Activated CD8-positive, alpha-beta T cell treated with anti-CD3 and anti-CD28 coated beads for 36 hours (primary cell): ENCODE data around the gene RAB5A. TPM values are rescaled to one million over a fixed set of nuclear protein-coding genes. Genes with fewer than 3 reads are reported as not detected.
A peak's percentile ranks its signal among the peaks of the same experiment; 100 is the strongest.
"Not testable (repeated sequence)": the region's sequence is repeated elsewhere in the genome, so short reads cannot be mapped to it uniquely, and the experiment has no call there.

Experiments
- ATAC-seq: fragments of 200-7000 bp; cut with Tn5 transposase; one replicate; pipeline ENCODE4 v1.10.0; 2021; ENCODE audit warnings: mild to moderate bottlenecking, moderate library complexity
- CTCF ChIA-PET: fragments of 350-600 bp; sonication (Branson Sonifier 250); formaldehyde crosslinking; loops from one replicate; lab custom pipeline; 2021; ENCODE audit warnings: antibody characterized with exemption; lab: Charles Lee
- POLR2A ChIA-PET: fragments of 350-600 bp; sonication (Branson Sonifier 250); formaldehyde crosslinking; loops from one replicate; lab custom pipeline; 2021; ENCODE audit warnings: antibody characterized with exemption; lab: Charles Lee
- DNase-seq: peaks from one replicate; pipeline ENCODE4 v3.0.0-alpha.2; 2020
- H3K27ac Mint-ChIP-seq: one replicate; pipeline ENCODE4 v1.8.0; 2021; ENCODE audit warnings: mild to moderate bottlenecking, mixed read lengths
- H3K27me3 Mint-ChIP-seq: one replicate; pipeline ENCODE4 v1.8.0; 2021; ENCODE audit warnings: mixed read lengths
- H3K36me3 Mint-ChIP-seq: one replicate; pipeline ENCODE4 v1.8.0; 2021; ENCODE audit warnings: low read depth, mixed read lengths
- H3K4me1 Mint-ChIP-seq: one replicate; pipeline ENCODE4 v1.8.0; 2021; ENCODE audit warnings: low read depth, mixed read lengths
- H3K4me3 Mint-ChIP-seq: one replicate; pipeline ENCODE4 v1.8.0; 2021; ENCODE audit warnings: mild to moderate bottlenecking, moderate library complexity, mixed read lengths
- H3K9me3 Mint-ChIP-seq: one replicate; pipeline ENCODE4 v1.8.0; 2021; ENCODE audit warnings: mixed read lengths
- intact Hi-C: fragments of 100-400 bp; cut with micrococcal nuclease; formaldehyde crosslinking; loops from one replicate; pipeline ENCODE4 v1.10.0; 2022
- total RNA-seq, 2 experiments: library from RNA; stranded (reverse); gene quantifications; one replicate each; pipeline ENCODE4 v1.2.3, GENCODE V29; 2021
- TF ChIP-seq, protein P1 (sequence below): fragments of 200-600 bp; IDR thresholded peaks from one replicate; pipeline ENCODE4 v1.8.0; 2022; ENCODE audit warnings: antibody characterized with exemption, mild to moderate bottlenecking

The RAB5A gene, protein sequence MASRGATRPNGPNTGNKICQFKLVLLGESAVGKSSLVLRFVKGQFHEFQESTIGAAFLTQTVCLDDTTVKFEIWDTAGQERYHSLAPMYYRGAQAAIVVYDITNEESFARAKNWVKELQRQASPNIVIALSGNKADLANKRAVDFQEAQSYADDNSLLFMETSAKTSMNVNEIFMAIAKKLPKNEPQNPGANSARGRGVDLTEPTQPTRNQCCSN
- total RNA-seq = 10 to 100 TPM; 54.3 to 55.8 TPM

GRCh38 chr3:19946832-19947548 lies at the start of gene RAB5A:
Gene RAB5A, plus strand, starts transcription at chr3:19947097. Its CDS starts 3,802 bp downstream, at chr3:19950899.
- CTCF ChIA-PET = interaction anchor here (1.0 to 1.3 kb wide), 2 partner anchors 92 to 93 kb away, joined by 3 read pairs; partner anchors contain the start of gene KAT2B

DNA sequence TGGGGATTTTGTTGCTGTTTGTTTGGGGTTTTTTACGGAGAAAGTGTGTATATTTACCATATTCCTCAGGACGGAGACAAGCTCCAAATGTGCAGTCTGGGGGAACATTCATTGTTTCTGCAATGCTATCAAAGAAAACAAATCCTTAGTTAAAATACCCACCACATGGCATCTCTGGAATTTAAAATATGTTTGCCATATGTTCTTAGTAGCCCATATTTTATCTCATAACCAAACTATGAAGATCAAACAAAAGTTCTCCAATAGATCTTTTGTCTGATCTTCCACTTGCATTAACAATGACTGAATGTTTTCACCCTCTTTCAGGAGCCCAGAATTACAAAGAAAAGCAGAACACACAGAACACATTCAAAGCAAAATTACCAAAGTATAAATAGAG lies 48.2 kb upstream of the RAB5A start:
- Mint-ChIP-seq H3K27ac (no peak overlapping the region), H3K27me3 (no peaks in the 10 kb centered on the region), H3K36me3 (no peaks in the 10 kb centered on the region), H3K9me3 (no peaks in the 10 kb centered on the region), H3K4me1 (no peaks in the 10 kb centered on the region), H3K4me3 (no peak overlapping the region)
- ATAC-seq (no peak), DNase-seq (no peak)
- TF ChIP-seq, protein P1, sequence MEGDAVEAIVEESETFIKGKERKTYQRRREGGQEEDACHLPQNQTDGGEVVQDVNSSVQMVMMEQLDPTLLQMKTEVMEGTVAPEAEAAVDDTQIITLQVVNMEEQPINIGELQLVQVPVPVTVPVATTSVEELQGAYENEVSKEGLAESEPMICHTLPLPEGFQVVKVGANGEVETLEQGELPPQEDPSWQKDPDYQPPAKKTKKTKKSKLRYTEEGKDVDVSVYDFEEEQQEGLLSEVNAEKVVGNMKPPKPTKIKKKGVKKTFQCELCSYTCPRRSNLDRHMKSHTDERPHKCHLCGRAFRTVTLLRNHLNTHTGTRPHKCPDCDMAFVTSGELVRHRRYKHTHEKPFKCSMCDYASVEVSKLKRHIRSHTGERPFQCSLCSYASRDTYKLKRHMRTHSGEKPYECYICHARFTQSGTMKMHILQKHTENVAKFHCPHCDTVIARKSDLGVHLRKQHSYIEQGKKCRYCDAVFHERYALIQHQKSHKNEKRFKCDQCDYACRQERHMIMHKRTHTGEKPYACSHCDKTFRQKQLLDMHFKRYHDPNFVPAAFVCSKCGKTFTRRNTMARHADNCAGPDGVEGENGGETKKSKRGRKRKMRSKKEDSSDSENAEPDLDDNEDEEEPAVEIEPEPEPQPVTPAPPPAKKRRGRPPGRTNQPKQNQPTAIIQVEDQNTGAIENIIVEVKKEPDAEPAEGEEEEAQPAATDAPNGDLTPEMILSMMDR = no peak
- ChIA-PET POLR2A (no interaction called here), CTCF (interaction anchor here (0.8 to 1.3 kb wide), 2 partner anchors 10 to 13 kb away, joined by 3 to 4 read pairs; no protein-coding TSS in a partner anchor)
- intact Hi-C loops = loop anchor here (10.0 kb wide), 1 partner anchor 146 kb away; the partner anchor contains the start of gene KAT2B

More at GRCh38 chr3:19946832-19947548, at the start of gene RAB5A:
- ATAC-seq = peak; percentile 91
- H3K36me3 Mint-ChIP-seq = peaks cover 17% of the 10 kb centered on the region
- no peaks in the 10 kb centered on the region for H3K27me3 Mint-ChIP-seq
- TF ChIP-seq, protein P1 = no peak
- H3K9me3 Mint-ChIP-seq = no peaks in the 10 kb centered on the region
- peak within 1 kb of the TSS; percentile 89 for H3K4me3 Mint-ChIP-seq
- H3K4me1 Mint-ChIP-seq = peaks cover 40% of the 10 kb centered on the region
- peak within 1 kb of the TSS; percentile 99 for H3K27ac Mint-ChIP-seq
- peak; percentile 99 for DNase-seq
- intact Hi-C loops = loop anchor here (1.0 to 5.0 kb wide), 3 partner anchors 92 to 240 kb away; partner anchors contain the start of gene SGO1
- POLR2A ChIA-PET = interaction anchor here (0.5 to 1.5 kb wide), 5 partner anchors 9 to 238 kb away, joined by 3 to 8 read pairs (median 3); no protein-coding TSS in a partner anchor

DNA sequence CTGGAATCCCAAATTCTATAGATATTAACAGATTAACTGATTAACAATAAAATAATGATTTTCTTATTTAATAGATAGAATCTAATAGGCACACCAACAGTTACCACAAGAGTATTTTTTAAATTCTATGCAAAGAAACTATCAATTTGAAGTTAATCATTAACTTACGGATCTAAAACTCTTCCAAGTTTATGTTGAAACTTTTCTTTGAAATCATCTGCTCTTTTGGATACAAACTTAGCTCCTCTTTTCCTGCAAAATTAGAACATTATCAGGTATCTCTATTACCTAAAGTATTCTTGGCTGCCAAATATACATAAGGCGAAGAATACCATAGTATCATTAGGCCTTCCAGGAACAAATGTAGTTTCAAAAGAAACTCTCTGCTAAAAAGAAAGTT lies 47.6 kb upstream of the RAB5A start:
- H3K36me3 Mint-ChIP-seq = no peaks in the 10 kb centered on the region
- no peaks in the 10 kb centered on the region for H3K4me1 Mint-ChIP-seq
- H3K9me3 Mint-ChIP-seq = no peaks in the 10 kb centered on the region
- ChIA-PET POLR2A (no interaction called here), CTCF (interaction anchor here (1.3 kb wide), 1 partner anchor 13 kb away, joined by 4 read pairs; no protein-coding TSS in a partner anchor)
- ATAC-seq = no peak
- H3K27me3 Mint-ChIP-seq = no peaks in the 10 kb centered on the region
- no peak overlapping the region for H3K4me3 Mint-ChIP-seq
- no peak for DNase-seq
- TF ChIP-seq, protein P1 = no peak
- intact Hi-C loops = loop anchor here (10.0 kb wide), 1 partner anchor 146 kb away; the partner anchor contains the start of gene KAT2B
- no peak overlapping the region for H3K27ac Mint-ChIP-seq

GRCh38 chr3:19899833-19900232 lies 47.1 kb upstream of the RAB5A start:
- POLR2A ChIA-PET, H3K9me3 Mint-ChIP-seq, H3K36me3 Mint-ChIP-seq, DNase-seq, H3K4me1 Mint-ChIP-seq, CTCF ChIA-PET, H3K4me3 Mint-ChIP-seq, H3K27ac Mint-ChIP-seq, H3K27me3 Mint-ChIP-seq, ATAC-seq: not testable (repeated sequence)
- intact Hi-C loops = loop anchor here (10.0 kb wide), 1 partner anchor 145 kb away; the partner anchor contains the start of gene KAT2B

DNA sequence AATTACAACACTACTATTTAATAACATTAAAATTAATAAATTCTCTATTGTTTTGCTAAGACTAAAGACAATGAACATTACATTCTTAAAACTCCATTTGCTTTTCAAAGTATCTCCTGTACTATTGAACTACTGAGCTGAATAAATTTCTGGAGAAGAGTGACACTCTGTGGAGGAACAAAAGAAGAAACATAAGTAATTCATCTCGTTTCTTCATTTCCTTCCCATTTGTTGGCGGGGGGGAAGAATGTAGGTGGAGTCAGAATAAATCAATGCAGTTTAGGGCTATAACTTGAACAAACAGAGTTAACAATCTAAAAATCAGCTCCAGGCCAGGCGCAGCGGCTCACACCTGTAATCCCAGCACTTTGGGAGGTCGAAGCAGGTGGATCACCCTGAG lies 45.6 kb upstream of the RAB5A start:
- H3K9me3 Mint-ChIP-seq = no peaks in the 10 kb centered on the region
- no peaks in the 10 kb centered on the region for H3K36me3 Mint-ChIP-seq
- intact Hi-C loops = no loop called here
- H3K4me3 Mint-ChIP-seq = no peak overlapping the region
- DNase-seq = no peak
- no peak overlapping the region for H3K27ac Mint-ChIP-seq
- no peak for ATAC-seq
- TF ChIP-seq, protein P1 = no peak
- CTCF ChIA-PET = no interaction called here
- POLR2A ChIA-PET = no interaction called here
- H3K27me3 Mint-ChIP-seq = no peaks in the 10 kb centered on the region
- no peaks in the 10 kb centered on the region for H3K4me1 Mint-ChIP-seq
